Measurements from ENCODE around the gene HAO2. TPM values are rescaled to one million over a fixed set of nuclear protein-coding genes. Genes with fewer than 3 reads are reported as not detected.
A peak's percentile ranks its signal among the peaks of the same experiment; 100 is the strongest.

HAO2 gene
- total RNA-seq, 6 experiments from 2014 or later, result not detected

GRCh38 chr1:119366424-119366823 is 2.2 kb upstream of the HAO2 start:
- TF ChIP-seq CTCF (IDR thresholded peaks at IDR 0.05), result no peak
- Mint-ChIP-seq H3K27ac (no peak overlapping the region), H3K27me3 (ENCODE audit: insufficient read depth) (peaks cover 29% of the 10 kb centered on the region), H3K36me3 (ENCODE audit: low read depth) (no peaks in the 10 kb centered on the region), H3K9me3 (no peaks in the 10 kb centered on the region), H3K4me1 (ENCODE audit: low read depth) (peaks cover 13% of the 10 kb centered on the region), H3K4me3 (no peak overlapping the region)
- DNase-seq, result no peak

- no peak overlapping the region for H3K4me3 Mint-ChIP-seq
- peak; percentile 94 for TF ChIP-seq CTCF (IDR thresholded peaks at IDR 0.05)
- no peaks in the 10 kb centered on the region for H3K36me3 Mint-ChIP-seq (ENCODE audit: low read depth)
- H3K27ac Mint-ChIP-seq, result no peak overlapping the region
- peaks cover 25% of the 10 kb centered on the region for H3K27me3 Mint-ChIP-seq (ENCODE audit: insufficient read depth)
- DNase-seq, result peak; percentile 72
- peaks cover 13% of the 10 kb centered on the region for H3K4me1 Mint-ChIP-seq (ENCODE audit: low read depth)
- no peaks in the 10 kb centered on the region for H3K9me3 Mint-ChIP-seq
These were observed 1.0 kb upstream of the HAO2 start for GRCh38 chr1:119367432-119368124.

GRCh38 chr1:119370748-119371147 is 2.2 kb downstream of the HAO2 start:
- H3K4me1 Mint-ChIP-seq (ENCODE audit: low read depth), result peaks cover 21% of the 10 kb centered on the region
- no peak overlapping the region for H3K27ac Mint-ChIP-seq
- peaks cover 21% of the 10 kb centered on the region for H3K27me3 Mint-ChIP-seq (ENCODE audit: insufficient read depth)
- DNase-seq, result no peak
- no peak overlapping the region for H3K4me3 Mint-ChIP-seq
- TF ChIP-seq CTCF (IDR thresholded peaks at IDR 0.05), result no peak
- H3K36me3 Mint-ChIP-seq (ENCODE audit: low read depth), result no peaks in the 10 kb centered on the region
- no peaks in the 10 kb centered on the region for H3K9me3 Mint-ChIP-seq

- H3K4me1 Mint-ChIP-seq (ENCODE audit: low read depth), result peaks cover 21% of the 10 kb centered on the region
- DNase-seq, result no peak
- H3K9me3 Mint-ChIP-seq, result no peaks in the 10 kb centered on the region
- H3K36me3 Mint-ChIP-seq (ENCODE audit: low read depth), result no peaks in the 10 kb centered on the region
- no peak for TF ChIP-seq CTCF (IDR thresholded peaks at IDR 0.05)
- H3K27ac Mint-ChIP-seq, result no peak overlapping the region
- H3K27me3 Mint-ChIP-seq (ENCODE audit: insufficient read depth), result peaks cover 19% of the 10 kb centered on the region
- H3K4me3 Mint-ChIP-seq, result no peak overlapping the region
These were observed 3.2 kb downstream of the HAO2 start for GRCh38 chr1:119371815-119372214.

GRCh38 chr1:119372503-119373086 is 4.0 kb downstream of the HAO2 start:
- Mint-ChIP-seq H3K36me3 (ENCODE audit: low read depth) (no peaks in the 10 kb centered on the region), H3K4me3 (no peak overlapping the region), H3K9me3 (no peaks in the 10 kb centered on the region), H3K27ac (no peak overlapping the region), H3K4me1 (ENCODE audit: low read depth) (peaks cover 21% of the 10 kb centered on the region), H3K27me3 (ENCODE audit: insufficient read depth) (peaks cover 19% of the 10 kb centered on the region)
- TF ChIP-seq CTCF (IDR thresholded peaks at IDR 0.05), result peak; percentile 42; the same call in 1 of the 2 replicates
- peak; percentile 35 for DNase-seq

Data from HFFc6 (cell line).